PFSK-1 (cell line): ENCODE results near the gene CBX8.

Source experiments
- FOXP2 ChIP-seq: optimal IDR thresholded peaks from 2 replicates; pipeline ENCODE3; 2011; ENCODE audit warnings: borderline replicate concordance, control low read depth, inconsistent platforms; ENCODE audit not compliant: insufficient read depth; ENCODE audit errors: extremely low read length, extremely low read depth
- POLR2AphosphoS5 ChIP-seq: IDR thresholded peaks from 2 replicates; pipeline ENCODE4 v1.6.1; 2012; ENCODE audit warnings: low read depth, mild to moderate bottlenecking, control low read depth, low read length, moderate library complexity
- SIN3A ChIP-seq: IDR thresholded peaks from 2 replicates; pipeline ENCODE4 v1.6.1; 2012; ENCODE audit warnings: mild to moderate bottlenecking, low read length, moderate library complexity, borderline replicate concordance; ENCODE audit not compliant: insufficient read depth
- TAF1 ChIP-seq: IDR thresholded peaks from 2 replicates; pipeline ENCODE4 v1.6.1; 2012; ENCODE audit warnings: low read length, control low read depth, borderline replicate concordance; ENCODE audit not compliant: insufficient read depth
- TF ChIP-seq, protein P1 (sequence below), 2 experiments: IDR thresholded peaks; 2 replicates each; pipeline versions ENCODE4 v1.6.1 to v1.8.0; 2011 to 2012; ENCODE audit warnings: low read depth in 2 of 2, low read length in 2 of 2, control low read depth in 1 of 2, inconsistent platforms in 1 of 2, mild to moderate bottlenecking in 1 of 2, moderate library complexity in 1 of 2; ENCODE audit not compliant: insufficient read depth in 1 of 2

The CBX8 gene

DNA sequence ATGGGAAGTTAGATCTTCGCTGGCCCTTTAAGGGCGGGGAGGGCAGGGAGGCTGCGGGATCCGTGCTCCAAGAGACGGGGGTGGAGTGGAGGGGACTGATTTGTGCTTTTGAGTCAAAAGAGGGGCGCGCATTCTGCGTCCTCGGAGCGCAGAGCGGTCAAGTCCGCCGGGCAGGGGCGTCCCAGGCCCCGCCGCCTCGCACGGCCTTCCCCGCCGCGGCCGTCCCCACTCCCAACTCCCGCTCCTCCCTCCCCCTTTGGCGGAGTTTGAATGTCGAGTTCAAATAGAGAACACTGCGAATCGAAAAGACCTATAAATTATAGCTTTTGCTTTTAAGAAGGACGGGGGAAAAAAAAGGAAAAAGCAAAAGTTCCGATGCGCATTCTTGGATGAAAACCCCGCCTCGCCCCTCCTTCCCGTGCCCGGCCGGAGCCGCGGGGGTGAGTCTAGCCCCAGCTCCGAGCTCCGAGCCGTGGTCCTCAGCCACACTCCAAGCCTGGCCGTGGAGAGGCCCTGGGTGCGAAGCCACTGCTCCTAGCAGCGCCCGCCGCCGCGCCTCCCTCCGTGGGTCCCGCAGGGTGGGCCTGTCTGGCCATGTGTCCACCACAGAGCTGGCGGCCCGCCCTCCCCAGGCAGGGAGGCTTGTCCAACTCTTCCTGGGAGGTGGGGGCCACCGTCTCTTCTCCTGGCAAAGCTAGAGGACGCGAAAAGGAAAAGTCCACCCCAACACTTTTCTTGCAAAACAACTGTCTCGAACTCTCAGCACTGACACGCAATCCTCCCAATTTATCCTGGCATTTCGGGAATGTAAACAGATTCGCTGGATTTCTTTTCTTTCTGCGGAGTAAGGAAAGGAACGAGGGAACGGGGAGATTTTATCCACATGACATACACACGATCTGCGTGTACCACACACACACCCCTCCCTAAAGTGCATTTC lies 3.6 kb downstream of the CBX8 start:
- TF ChIP-seq FOXP2 = no peak
- TF ChIP-seq POLR2AphosphoS5 = no peak
- TF ChIP-seq TAF1 = no peak
- TF ChIP-seq, protein P1, sequence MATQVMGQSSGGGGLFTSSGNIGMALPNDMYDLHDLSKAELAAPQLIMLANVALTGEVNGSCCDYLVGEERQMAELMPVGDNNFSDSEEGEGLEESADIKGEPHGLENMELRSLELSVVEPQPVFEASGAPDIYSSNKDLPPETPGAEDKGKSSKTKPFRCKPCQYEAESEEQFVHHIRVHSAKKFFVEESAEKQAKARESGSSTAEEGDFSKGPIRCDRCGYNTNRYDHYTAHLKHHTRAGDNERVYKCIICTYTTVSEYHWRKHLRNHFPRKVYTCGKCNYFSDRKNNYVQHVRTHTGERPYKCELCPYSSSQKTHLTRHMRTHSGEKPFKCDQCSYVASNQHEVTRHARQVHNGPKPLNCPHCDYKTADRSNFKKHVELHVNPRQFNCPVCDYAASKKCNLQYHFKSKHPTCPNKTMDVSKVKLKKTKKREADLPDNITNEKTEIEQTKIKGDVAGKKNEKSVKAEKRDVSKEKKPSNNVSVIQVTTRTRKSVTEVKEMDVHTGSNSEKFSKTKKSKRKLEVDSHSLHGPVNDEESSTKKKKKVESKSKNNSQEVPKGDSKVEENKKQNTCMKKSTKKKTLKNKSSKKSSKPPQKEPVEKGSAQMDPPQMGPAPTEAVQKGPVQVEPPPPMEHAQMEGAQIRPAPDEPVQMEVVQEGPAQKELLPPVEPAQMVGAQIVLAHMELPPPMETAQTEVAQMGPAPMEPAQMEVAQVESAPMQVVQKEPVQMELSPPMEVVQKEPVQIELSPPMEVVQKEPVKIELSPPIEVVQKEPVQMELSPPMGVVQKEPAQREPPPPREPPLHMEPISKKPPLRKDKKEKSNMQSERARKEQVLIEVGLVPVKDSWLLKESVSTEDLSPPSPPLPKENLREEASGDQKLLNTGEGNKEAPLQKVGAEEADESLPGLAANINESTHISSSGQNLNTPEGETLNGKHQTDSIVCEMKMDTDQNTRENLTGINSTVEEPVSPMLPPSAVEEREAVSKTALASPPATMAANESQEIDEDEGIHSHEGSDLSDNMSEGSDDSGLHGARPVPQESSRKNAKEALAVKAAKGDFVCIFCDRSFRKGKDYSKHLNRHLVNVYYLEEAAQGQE (IDR thresholded peaks at IDR 0.05; ENCODE audit: insufficient read depth in 1 of 2, low read depth in 2 of 2, low read length in 2 of 2) = no peak
- no peak for TF ChIP-seq SIN3A

DNA sequence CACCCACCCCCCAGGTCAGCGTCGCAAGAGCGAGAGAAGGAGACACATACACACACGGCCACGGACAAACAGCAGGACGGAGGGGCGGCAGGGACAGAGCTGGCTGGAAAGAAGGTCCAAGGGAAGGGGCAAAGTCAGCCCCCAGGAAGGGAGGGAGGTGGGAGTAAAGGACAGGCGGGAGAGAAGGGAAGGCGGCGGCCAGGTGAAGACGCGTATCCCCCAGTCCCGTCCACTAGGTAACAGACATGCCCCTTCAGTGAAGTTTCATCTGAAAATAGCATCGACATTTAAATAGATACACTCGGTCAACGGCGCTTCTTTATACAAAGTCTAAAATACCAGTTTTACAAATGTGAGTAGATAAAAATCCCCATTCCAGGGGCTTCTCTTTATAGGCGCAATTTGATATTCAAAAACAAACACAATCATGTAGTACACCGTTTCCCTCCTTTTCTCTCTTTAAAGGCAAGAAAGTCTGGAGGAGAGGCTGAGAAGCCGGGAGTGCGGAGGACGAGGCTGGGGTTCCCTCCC lies 4.5 kb downstream of the CBX8 start:
- TF ChIP-seq FOXP2 (no peak), TAF1 (no peak), SIN3A (no peak), POLR2AphosphoS5 (no peak)
- TF ChIP-seq, protein P1 (IDR thresholded peaks at IDR 0.05; ENCODE audit: insufficient read depth in 1 of 2, low read depth in 2 of 2, low read length in 2 of 2) = no peak

- no peak for TF ChIP-seq SIN3A
- no peak for TF ChIP-seq FOXP2
- no peak for TF ChIP-seq POLR2AphosphoS5
- TF ChIP-seq, protein P1 (IDR thresholded peaks at IDR 0.05; ENCODE audit: insufficient read depth in 1 of 2, low read depth in 2 of 2, low read length in 2 of 2) = no peak
- no peak for TF ChIP-seq TAF1
Measured at GRCh38 chr17:79791735-79792161, 5.1 kb downstream of the CBX8 start.

DNA sequence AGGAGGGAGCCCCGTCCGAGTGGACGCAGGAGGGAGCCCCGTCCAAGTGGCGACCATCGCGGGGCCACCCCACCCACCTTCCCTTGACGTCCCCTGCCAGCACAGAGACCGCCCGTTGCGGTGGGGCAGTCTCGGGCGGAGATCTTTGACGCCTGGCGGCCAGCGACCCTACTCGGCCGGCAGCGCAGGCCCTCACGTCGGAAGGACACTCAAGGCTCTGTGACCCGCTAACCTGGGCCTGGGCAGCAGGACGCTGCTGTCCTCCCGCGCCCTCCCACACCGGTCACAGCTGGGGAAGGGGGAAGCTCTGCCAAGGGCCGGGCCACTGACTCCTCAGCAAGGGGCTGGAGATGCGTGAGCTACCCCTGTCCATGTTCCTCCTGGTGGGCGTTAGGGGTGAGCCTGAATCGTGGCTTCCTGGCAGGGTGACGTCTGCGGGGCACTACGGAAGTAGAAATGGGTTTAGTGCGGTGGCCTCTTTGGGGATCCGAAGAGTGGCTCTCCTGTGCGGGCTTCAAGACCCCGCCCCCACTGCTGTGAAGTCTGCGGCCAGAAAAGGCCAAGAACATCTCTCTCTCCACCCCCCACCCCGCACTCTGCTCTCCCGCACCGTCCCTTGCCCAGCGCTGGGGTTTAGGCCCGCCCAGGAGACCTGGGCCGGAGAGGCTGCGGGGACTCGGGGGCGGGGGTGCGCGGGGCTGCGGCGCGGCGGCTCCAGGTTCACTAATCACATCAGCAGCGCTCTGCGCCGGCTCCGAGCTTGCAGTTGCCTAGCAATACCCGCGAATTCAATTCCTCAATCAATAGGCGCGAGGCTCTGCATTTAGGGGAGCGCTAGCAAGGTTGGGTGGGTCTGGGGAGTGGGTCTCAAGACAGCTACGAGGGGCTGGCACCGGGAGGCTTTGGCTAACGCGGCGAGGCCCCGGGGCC lies 5.8 kb downstream of the CBX8 start:
- TF ChIP-seq FOXP2 = no peak
- TF ChIP-seq POLR2AphosphoS5 = no peak
- TF ChIP-seq TAF1 = no peak
